ENCODE data around the gene SH3D19.
A peak's percentile ranks its signal among the peaks of the same experiment; 100 is the strongest.

SH3D19 gene

GRCh38 chr4:151315212-151315886, 10.1 kb downstream of the SH3D19 start:
- in situ Hi-C loops (cut with HindIII; ENCODE audit: low pct_unique_long_range_greater_than_20kb, low sequenced_read_pairs) = no loop called here
- no peak for TF ChIP-seq JUND (IDR thresholded peaks at IDR 0.05; ENCODE audit: low read depth)
- DNase-seq (ENCODE audit: low read depth in 1 of 2, low spot score in 1 of 2) = no peak

GRCh38 chr4:151314479-151314878, 10.9 kb downstream of the SH3D19 start:
- TF ChIP-seq JUND (IDR thresholded peaks at IDR 0.05; ENCODE audit: low read depth) = no peak
- no peak for DNase-seq (ENCODE audit: low read depth in 1 of 2, low spot score in 1 of 2)
- in situ Hi-C loops (cut with HindIII; ENCODE audit: low pct_unique_long_range_greater_than_20kb, low sequenced_read_pairs) = no loop called here

- no peak for TF ChIP-seq JUND (IDR thresholded peaks at IDR 0.05; ENCODE audit: low read depth)
- DNase-seq (ENCODE audit: low read depth in 1 of 2, low spot score in 1 of 2) = no peak
- in situ Hi-C loops (cut with HindIII; ENCODE audit: low pct_unique_long_range_greater_than_20kb, low sequenced_read_pairs) = no loop called here
Observed at GRCh38 chr4:151314010-151314355, 11.4 kb downstream of the SH3D19 start.

GRCh38 chr4:151313306-151314009, 11.9 kb downstream of the SH3D19 start:
- in situ Hi-C loops (cut with HindIII; ENCODE audit: low pct_unique_long_range_greater_than_20kb, low sequenced_read_pairs) = no loop called here
- no peak for TF ChIP-seq JUND (IDR thresholded peaks at IDR 0.05; ENCODE audit: low read depth)

GRCh38 chr4:151310124-151310728, 15.2 kb downstream of the SH3D19 start:
- in situ Hi-C loops (cut with HindIII; ENCODE audit: low pct_unique_long_range_greater_than_20kb, low sequenced_read_pairs) = no loop called here
- TF ChIP-seq JUND (IDR thresholded peaks at IDR 0.05; ENCODE audit: low read depth) = no peak
- DNase-seq (ENCODE audit: low read depth in 1 of 2, low spot score in 1 of 2) = no peak

More at GRCh38 chr4:151313306-151314009, 11.9 kb downstream of the SH3D19 start:
- DNase-seq (ENCODE audit: low read depth in 1 of 2, low spot score in 1 of 2) = no peak

GRCh38 chr4:151304755-151305154, 20.6 kb downstream of the SH3D19 start:
- TF ChIP-seq JUND (IDR thresholded peaks at IDR 0.05; ENCODE audit: low read depth) = no peak
- peak in 1 of 2 experiments; percentile 37 for DNase-seq (ENCODE audit: low read depth in 1 of 2, low spot score in 1 of 2)

GRCh38 chr4:151304226-151304625, 21.2 kb downstream of the SH3D19 start:
- in situ Hi-C loops (cut with HindIII; ENCODE audit: low pct_unique_long_range_greater_than_20kb, low sequenced_read_pairs) = no loop called here
- no peak for DNase-seq (ENCODE audit: low read depth in 1 of 2, low spot score in 1 of 2)
- TF ChIP-seq JUND (IDR thresholded peaks at IDR 0.05; ENCODE audit: low read depth) = no peak

More at GRCh38 chr4:151304755-151305154, 20.6 kb downstream of the SH3D19 start:
- in situ Hi-C loops (cut with HindIII; ENCODE audit: low pct_unique_long_range_greater_than_20kb, low sequenced_read_pairs) = no loop called here

- DNase-seq (ENCODE audit: low read depth in 1 of 2, low spot score in 1 of 2) = no peak
- in situ Hi-C loops (cut with HindIII; ENCODE audit: low pct_unique_long_range_greater_than_20kb, low sequenced_read_pairs) = no loop called here
- no peak for TF ChIP-seq JUND (IDR thresholded peaks at IDR 0.05; ENCODE audit: low read depth)
Observed at GRCh38 chr4:151302432-151302831, 23.0 kb downstream of the SH3D19 start.

GRCh38 chr4:151297170-151297569, 28.2 kb downstream of the SH3D19 start:
- DNase-seq (ENCODE audit: low read depth in 1 of 2, low spot score in 1 of 2) = no peak
- in situ Hi-C loops (cut with HindIII; ENCODE audit: low pct_unique_long_range_greater_than_20kb, low sequenced_read_pairs) = no loop called here
- TF ChIP-seq JUND (IDR thresholded peaks at IDR 0.05; ENCODE audit: low read depth) = no peak

GRCh38 chr4:151296227-151296626, 29.2 kb downstream of the SH3D19 start:
- in situ Hi-C loops (cut with HindIII; ENCODE audit: low pct_unique_long_range_greater_than_20kb, low sequenced_read_pairs) = no loop called here
- TF ChIP-seq JUND (IDR thresholded peaks at IDR 0.05; ENCODE audit: low read depth) = no peak
- DNase-seq (ENCODE audit: low read depth in 1 of 2, low spot score in 1 of 2) = no peak

- in situ Hi-C loops (cut with HindIII; ENCODE audit: low pct_unique_long_range_greater_than_20kb, low sequenced_read_pairs) = no loop called here
- no peak for TF ChIP-seq JUND (IDR thresholded peaks at IDR 0.05; ENCODE audit: low read depth)
- DNase-seq (ENCODE audit: low read depth in 1 of 2, low spot score in 1 of 2) = no peak
Observed at GRCh38 chr4:151294833-151295496, 30.4 kb downstream of the SH3D19 start.

- no peak for DNase-seq (ENCODE audit: low read depth in 1 of 2, low spot score in 1 of 2)
- TF ChIP-seq JUND (IDR thresholded peaks at IDR 0.05; ENCODE audit: low read depth) = no peak
- in situ Hi-C loops (cut with HindIII; ENCODE audit: low pct_unique_long_range_greater_than_20kb, low sequenced_read_pairs) = no loop called here
Observed at GRCh38 chr4:151292038-151292437, 33.4 kb downstream of the SH3D19 start.

GRCh38 chr4:151291485-151291884, 33.9 kb downstream of the SH3D19 start:
- DNase-seq (ENCODE audit: low read depth in 1 of 2, low spot score in 1 of 2) = no peak
- in situ Hi-C loops (cut with HindIII; ENCODE audit: low pct_unique_long_range_greater_than_20kb, low sequenced_read_pairs) = no loop called here
- TF ChIP-seq JUND (IDR thresholded peaks at IDR 0.05; ENCODE audit: low read depth) = no peak

All from T47D (cell line).